ENCODE data around the gene TP63. TPM values are rescaled to one million over a fixed set of nuclear protein-coding genes. Genes with fewer than 3 reads are reported as not detected.

The TP63 gene
- polyA plus RNA-seq, 3 donors, result not detected

DNA sequence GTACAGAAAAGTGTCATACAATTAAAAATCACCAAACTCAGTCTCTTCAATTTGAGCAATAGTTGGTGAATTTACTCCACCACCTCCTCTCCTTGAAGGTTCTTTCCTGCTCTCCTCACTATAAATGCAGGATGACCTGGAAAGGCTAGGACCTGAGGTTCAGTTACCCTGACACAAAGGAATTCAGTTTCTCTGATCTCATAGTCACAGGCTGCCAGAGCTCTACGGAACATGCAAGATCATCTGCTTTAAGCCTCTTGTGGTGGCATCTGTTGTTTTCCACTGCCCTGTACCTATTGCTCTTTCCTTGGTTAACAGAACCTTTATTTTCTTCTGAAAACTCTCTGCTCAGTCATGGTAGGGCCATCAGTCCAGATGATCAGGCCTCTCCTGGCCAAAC, 4.9 kb upstream of the TP63 start:
- H3K79me2 ChIP-seq (ENCODE audit: insufficient read depth, low read length), result no peaks in the 10 kb centered on the region
- Mint-ChIP-seq H3K4me1 (peaks cover 24% of the 10 kb centered on the region), H3K27ac (no peak overlapping the region), H3K4me3 (no peak overlapping the region), H3K36me3 (no peaks in the 10 kb centered on the region), H3K9me3 (no peaks in the 10 kb centered on the region), H3K27me3 (ENCODE audit: low read depth in 3 of 3) (no peaks in the 10 kb centered on the region)
- peaks cover 10 to 14% of the 10 kb centered on the region in 2 donors for H3K4me1 ChIP-seq (ENCODE audit: control insufficient read depth in 1 of 2, insufficient read depth in 2 of 2, low read length in 2 of 2)
- TF ChIP-seq, protein P1, sequence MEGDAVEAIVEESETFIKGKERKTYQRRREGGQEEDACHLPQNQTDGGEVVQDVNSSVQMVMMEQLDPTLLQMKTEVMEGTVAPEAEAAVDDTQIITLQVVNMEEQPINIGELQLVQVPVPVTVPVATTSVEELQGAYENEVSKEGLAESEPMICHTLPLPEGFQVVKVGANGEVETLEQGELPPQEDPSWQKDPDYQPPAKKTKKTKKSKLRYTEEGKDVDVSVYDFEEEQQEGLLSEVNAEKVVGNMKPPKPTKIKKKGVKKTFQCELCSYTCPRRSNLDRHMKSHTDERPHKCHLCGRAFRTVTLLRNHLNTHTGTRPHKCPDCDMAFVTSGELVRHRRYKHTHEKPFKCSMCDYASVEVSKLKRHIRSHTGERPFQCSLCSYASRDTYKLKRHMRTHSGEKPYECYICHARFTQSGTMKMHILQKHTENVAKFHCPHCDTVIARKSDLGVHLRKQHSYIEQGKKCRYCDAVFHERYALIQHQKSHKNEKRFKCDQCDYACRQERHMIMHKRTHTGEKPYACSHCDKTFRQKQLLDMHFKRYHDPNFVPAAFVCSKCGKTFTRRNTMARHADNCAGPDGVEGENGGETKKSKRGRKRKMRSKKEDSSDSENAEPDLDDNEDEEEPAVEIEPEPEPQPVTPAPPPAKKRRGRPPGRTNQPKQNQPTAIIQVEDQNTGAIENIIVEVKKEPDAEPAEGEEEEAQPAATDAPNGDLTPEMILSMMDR (IDR thresholded peaks at IDR 0.05), result no peak
- H3K9me3 ChIP-seq (replicated peaks in 1 of 2; ENCODE audit: control insufficient read depth in 1 of 2, insufficient read depth in 1 of 2, low read length in 2 of 2), result no peaks in the 10 kb centered on the region
- 90% methylated on average over 1 of the region's 1 CpG for WGBS (ENCODE audit: insufficient coverage)
- H3K9ac ChIP-seq (ENCODE audit: insufficient read depth, low read length, poor library complexity, severe bottlenecking), result no peak overlapping the region
- no peaks in the 10 kb centered on the region for H3K36me3 ChIP-seq (replicated peaks in 1 of 2; ENCODE audit: control insufficient read depth in 1 of 2, insufficient read depth in 2 of 2, low read length in 2 of 2)
- no peaks in the 10 kb centered on the region for H4K20me1 ChIP-seq (ENCODE audit: insufficient read depth, low read length)
- intact Hi-C loops (cut with micrococcal nuclease), result no loop called here
- no peaks in the 10 kb centered on the region for H3K27me3 ChIP-seq (ENCODE audit: control insufficient read depth in 2 of 2, insufficient read depth in 2 of 2, low read length in 2 of 2)
- H3K4me3 ChIP-seq (replicated peaks in 1 of 3; ENCODE audit: low read depth in 2 of 3, low read length in 3 of 3), result no peak overlapping the region
- no peak for DNase-seq
- no peak overlapping the region for H3K27ac ChIP-seq (ENCODE audit: low read depth in 1 of 2, low read length in 2 of 2)
- H3K4me2 ChIP-seq (replicated peaks; ENCODE audit: extremely low read depth, low read length, poor library complexity, severe bottlenecking), result no peak overlapping the region
- H2AFZ ChIP-seq (ENCODE audit: insufficient read depth, low read depth, low read length, poor library complexity, severe bottlenecking), result no peak overlapping the region

GRCh38 chr3:189629803-189630455, 1.3 kb upstream of the TP63 start:
- Mint-ChIP-seq H3K27ac (peak overlapping the region in 1 of 7 donors; percentile 28), H3K27me3 (ENCODE audit: low read depth in 3 of 3) (no peaks in the 10 kb centered on the region), H3K36me3 (no peaks in the 10 kb centered on the region), H3K4me3 (no peak overlapping the region), H3K9me3 (no peaks in the 10 kb centered on the region), H3K4me1 (peaks cover 27% of the 10 kb centered on the region)
- Histone ChIP-seq H2AFZ (ENCODE audit: insufficient read depth, low read depth, low read length, poor library complexity, severe bottlenecking) (peak overlapping the region; percentile 37), H3K79me2 (ENCODE audit: insufficient read depth, low read length) (no peaks in the 10 kb centered on the region), H3K27me3 (ENCODE audit: control insufficient read depth in 2 of 2, insufficient read depth in 2 of 2, low read length in 2 of 2) (no peaks in the 10 kb centered on the region), H3K4me2 (replicated peaks; ENCODE audit: extremely low read depth, low read length, poor library complexity, severe bottlenecking) (peak overlapping the region; percentile 62), H3K36me3 (replicated peaks in 1 of 2; ENCODE audit: control insufficient read depth in 1 of 2, insufficient read depth in 2 of 2, low read length in 2 of 2) (no peaks in the 10 kb centered on the region), H3K9ac (ENCODE audit: insufficient read depth, low read length, poor library complexity, severe bottlenecking) (no peak overlapping the region), H4K20me1 (ENCODE audit: insufficient read depth, low read length) (no peaks in the 10 kb centered on the region), H3K27ac (ENCODE audit: low read depth in 1 of 2, low read length in 2 of 2) (no peak overlapping the region), H3K4me1 (ENCODE audit: control insufficient read depth in 1 of 2, insufficient read depth in 2 of 2, low read length in 2 of 2) (peaks cover 10 to 20% of the 10 kb centered on the region in 2 donors), H3K4me3 (replicated peaks in 1 of 3; ENCODE audit: low read depth in 2 of 3, low read length in 3 of 3) (no peak overlapping the region), H3K9me3 (replicated peaks in 1 of 2; ENCODE audit: control insufficient read depth in 1 of 2, insufficient read depth in 1 of 2, low read length in 2 of 2) (no peaks in the 10 kb centered on the region)
- TF ChIP-seq, protein P1 (IDR thresholded peaks at IDR 0.05), result no peak
- intact Hi-C loops (cut with micrococcal nuclease), result no loop called here
- no peak for DNase-seq
- no CpG with 5 or more reads among the region's 3 CpGs for WGBS (ENCODE audit: insufficient coverage)

All from CD14-positive monocyte (primary cell).